ENCODE data around the gene PAPPA. TPM values are rescaled to one million over a fixed set of nuclear protein-coding genes. Genes with fewer than 3 reads are reported as not detected.

Gene PAPPA
- total and polyA plus RNA-seq, 7 experiments from 2014 or later: 0.07 to 0.64 (median 0.48) TPM; not detected in 4

- Histone ChIP-seq H3K4me3 (ENCODE audit: low read length) (no peak overlapping the region), H3K27me3 (ENCODE audit: control insufficient read depth in 2 of 2, insufficient read depth in 2 of 2, low read length in 2 of 2) (no peaks in the 10 kb centered on the region), H3K4me1 (ENCODE audit: control insufficient read depth in 2 of 2, insufficient read depth in 2 of 2, low read length in 2 of 2) (no peaks in the 10 kb centered on the region), H3K36me3 (ENCODE audit: control insufficient read depth in 2 of 3, insufficient read depth in 3 of 3, low read length in 3 of 3) (no peaks in the 10 kb centered on the region), H3K27ac (ENCODE audit: low read depth, low read length) (no peak overlapping the region), H3K9me3 (ENCODE audit: control insufficient read depth in 2 of 3, low read length in 3 of 3) (no peaks in the 10 kb centered on the region)
- Mint-ChIP-seq H3K9me3 (peaks cover 0 to 6% (median 0%) of the 10 kb centered on the region in 11 donors), H3K27ac (no peak overlapping the region), H3K27me3 (peaks cover 0 to 4% (median 0%) of the 10 kb centered on the region in 5 donors), H3K4me3 (no peak overlapping the region), H3K4me1 (no peaks in the 10 kb centered on the region), H3K36me3 (no peaks in the 10 kb centered on the region)
- intact Hi-C loops (cut with micrococcal nuclease): no loop called here
- ChIA-PET POLR2A (no interaction called here), CTCF (no interaction called here)
- DNase-seq (no peak), ATAC-seq (no peak)
These were observed 154.5 kb downstream of the PAPPA start for GRCh38 chr9:116308076-116308475.

- Mint-ChIP-seq H3K27ac (no peak overlapping the region), H3K36me3 (no peaks in the 10 kb centered on the region), H3K9me3 (peaks cover 0 to 6% (median 2%) of the 10 kb centered on the region in 11 donors), H3K4me1 (no peaks in the 10 kb centered on the region), H3K27me3 (peaks cover 0 to 4% (median 0%) of the 10 kb centered on the region in 5 donors), H3K4me3 (no peak overlapping the region)
- intact Hi-C loops (cut with micrococcal nuclease): no loop called here
- Histone ChIP-seq H3K4me1 (ENCODE audit: control insufficient read depth in 2 of 2, insufficient read depth in 2 of 2, low read length in 2 of 2) (no peaks in the 10 kb centered on the region), H3K27me3 (ENCODE audit: control insufficient read depth in 2 of 2, insufficient read depth in 2 of 2, low read length in 2 of 2) (no peaks in the 10 kb centered on the region), H3K9me3 (ENCODE audit: control insufficient read depth in 2 of 3, low read length in 3 of 3) (no peaks in the 10 kb centered on the region), H3K36me3 (ENCODE audit: control insufficient read depth in 2 of 3, insufficient read depth in 3 of 3, low read length in 3 of 3) (no peaks in the 10 kb centered on the region), H3K4me3 (ENCODE audit: low read length) (no peak overlapping the region), H3K27ac (ENCODE audit: low read depth, low read length) (no peak overlapping the region)
- CTCF ChIA-PET: no interaction called here
- POLR2A ChIA-PET: no interaction called here
- ATAC-seq (no peak), DNase-seq (no peak)
These were observed 156.5 kb downstream of the PAPPA start for GRCh38 chr9:116309900-116310611.

DNA sequence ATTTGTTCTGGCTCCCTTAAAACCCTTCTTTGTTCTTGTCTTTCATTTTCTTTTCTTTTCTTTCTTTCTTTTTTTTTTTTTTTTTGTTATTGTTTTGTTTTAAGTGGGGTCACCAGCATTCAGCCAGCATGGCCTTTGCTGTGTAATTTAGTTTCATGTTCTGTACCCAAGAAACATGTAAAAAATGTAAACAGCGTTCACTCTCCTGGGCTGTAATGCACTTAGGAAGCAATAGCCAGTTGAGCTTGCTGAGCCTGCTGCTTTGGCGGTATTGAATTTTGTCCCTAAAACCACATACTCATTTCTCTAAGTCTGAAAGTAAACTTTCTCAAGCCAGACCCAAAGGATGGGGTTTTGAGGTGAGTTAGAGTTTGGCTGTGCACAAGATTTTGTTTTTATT, 158.6 kb downstream of the PAPPA start:
- Histone ChIP-seq H3K4me3 (ENCODE audit: low read length) (no peak overlapping the region), H3K36me3 (ENCODE audit: control insufficient read depth in 2 of 3, insufficient read depth in 3 of 3, low read length in 3 of 3) (no peaks in the 10 kb centered on the region), H3K4me1 (ENCODE audit: control insufficient read depth in 2 of 2, insufficient read depth in 2 of 2, low read length in 2 of 2) (no peaks in the 10 kb centered on the region), H3K27ac (ENCODE audit: low read depth, low read length) (no peak overlapping the region), H3K27me3 (ENCODE audit: control insufficient read depth in 2 of 2, insufficient read depth in 2 of 2, low read length in 2 of 2) (no peaks in the 10 kb centered on the region), H3K9me3 (ENCODE audit: control insufficient read depth in 2 of 3, low read length in 3 of 3) (no peaks in the 10 kb centered on the region)
- peaks cover 0 to 4% (median 0%) of the 10 kb centered on the region in 5 donors for H3K27me3 Mint-ChIP-seq
- H3K4me1 Mint-ChIP-seq: no peaks in the 10 kb centered on the region
- H3K9me3 Mint-ChIP-seq: peaks cover 0 to 11% (median 4%) of the 10 kb centered on the region in 11 donors
- ATAC-seq (no peak), DNase-seq (no peak)
- ChIA-PET CTCF (no interaction called here), POLR2A (no interaction called here)
- intact Hi-C loops (cut with micrococcal nuclease): no loop called here
- H3K27ac Mint-ChIP-seq: no peak overlapping the region
- H3K36me3 Mint-ChIP-seq: no peaks in the 10 kb centered on the region
- no peak overlapping the region for H3K4me3 Mint-ChIP-seq

DNA sequence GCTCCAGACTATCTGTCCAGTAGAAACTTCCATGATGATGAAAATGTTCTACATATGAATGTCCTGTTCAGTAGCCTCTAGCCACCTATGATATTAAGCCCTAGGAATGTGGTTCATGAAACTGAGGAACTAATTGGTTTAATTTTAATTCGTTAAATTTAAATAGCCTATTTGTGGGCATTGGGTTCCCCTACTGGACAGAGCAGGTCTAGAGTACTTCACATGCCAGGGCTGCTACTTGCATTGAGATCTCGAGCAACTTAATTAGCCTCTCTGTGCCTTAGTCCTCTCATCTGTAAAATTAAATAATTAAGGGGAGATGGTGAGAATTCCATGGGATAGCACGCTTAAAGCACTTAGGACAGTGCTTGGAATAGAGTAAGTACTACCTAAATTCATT, 160.0 kb downstream of the PAPPA start:
- H3K4me3 Mint-ChIP-seq: no peak overlapping the region
- POLR2A ChIA-PET: no interaction called here

DNA sequence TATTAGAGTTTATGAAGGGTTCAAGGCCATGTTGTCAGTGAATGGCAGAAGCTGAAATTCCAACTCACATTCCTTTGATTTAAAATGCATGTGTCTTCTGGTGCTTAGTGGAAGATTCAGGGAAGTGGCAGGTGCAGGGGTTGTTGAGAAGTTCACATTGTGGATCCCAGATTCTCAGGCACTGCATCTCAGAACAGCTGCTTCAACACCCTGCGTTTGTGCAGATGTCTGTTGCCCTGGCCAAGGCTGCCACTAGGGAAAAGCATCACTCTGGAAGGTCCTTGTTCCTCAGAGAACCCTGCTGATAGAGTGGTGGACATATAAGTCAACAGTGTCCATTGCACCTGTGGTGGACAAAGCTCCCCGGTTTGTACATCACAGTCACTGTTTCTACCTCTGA, 162.7 kb downstream of the PAPPA start:
- Mint-ChIP-seq H3K4me1 (no peaks in the 10 kb centered on the region), H3K27me3 (peaks cover 0 to 13% (median 6%) of the 10 kb centered on the region in 5 donors), H3K27ac (no peak overlapping the region), H3K4me3 (no peak overlapping the region), H3K9me3 (peaks cover 0 to 10% (median 2%) of the 10 kb centered on the region in 11 donors), H3K36me3 (no peaks in the 10 kb centered on the region)
- Histone ChIP-seq H3K4me1 (ENCODE audit: control insufficient read depth in 2 of 2, insufficient read depth in 2 of 2, low read length in 2 of 2) (no peaks in the 10 kb centered on the region), H3K36me3 (ENCODE audit: control insufficient read depth in 2 of 3, insufficient read depth in 3 of 3, low read length in 3 of 3) (no peaks in the 10 kb centered on the region), H3K27ac (ENCODE audit: low read depth, low read length) (no peak overlapping the region), H3K9me3 (ENCODE audit: control insufficient read depth in 2 of 3, low read length in 3 of 3) (no peaks in the 10 kb centered on the region), H3K4me3 (ENCODE audit: low read length) (no peak overlapping the region), H3K27me3 (ENCODE audit: control insufficient read depth in 2 of 2, insufficient read depth in 2 of 2, low read length in 2 of 2) (no peaks in the 10 kb centered on the region)
- ChIA-PET POLR2A (no interaction called here), CTCF (no interaction called here)
- ATAC-seq: no peak
- intact Hi-C loops (cut with micrococcal nuclease): no loop called here
- no peak for DNase-seq

More for the DNA sequence above, 160.0 kb downstream of the PAPPA start:
- no peak overlapping the region for H3K27ac Mint-ChIP-seq
- Histone ChIP-seq H3K36me3 (ENCODE audit: control insufficient read depth in 2 of 3, insufficient read depth in 3 of 3, low read length in 3 of 3) (no peaks in the 10 kb centered on the region), H3K4me1 (ENCODE audit: control insufficient read depth in 2 of 2, insufficient read depth in 2 of 2, low read length in 2 of 2) (no peaks in the 10 kb centered on the region), H3K9me3 (ENCODE audit: control insufficient read depth in 2 of 3, low read length in 3 of 3) (no peaks in the 10 kb centered on the region), H3K27ac (ENCODE audit: low read depth, low read length) (no peak overlapping the region), H3K4me3 (ENCODE audit: low read length) (no peak overlapping the region), H3K27me3 (ENCODE audit: control insufficient read depth in 2 of 2, insufficient read depth in 2 of 2, low read length in 2 of 2) (no peaks in the 10 kb centered on the region)
- H3K36me3 Mint-ChIP-seq: no peaks in the 10 kb centered on the region
- peaks cover 0 to 6% (median 3%) of the 10 kb centered on the region in 5 donors for H3K27me3 Mint-ChIP-seq
- intact Hi-C loops (cut with micrococcal nuclease): no loop called here
- DNase-seq (no peak), ATAC-seq (no peak)
- no peaks in the 10 kb centered on the region for H3K4me1 Mint-ChIP-seq
- H3K9me3 Mint-ChIP-seq: peaks cover 0 to 11% (median 4%) of the 10 kb centered on the region in 11 donors
- CTCF ChIA-PET: no interaction called here

DNA sequence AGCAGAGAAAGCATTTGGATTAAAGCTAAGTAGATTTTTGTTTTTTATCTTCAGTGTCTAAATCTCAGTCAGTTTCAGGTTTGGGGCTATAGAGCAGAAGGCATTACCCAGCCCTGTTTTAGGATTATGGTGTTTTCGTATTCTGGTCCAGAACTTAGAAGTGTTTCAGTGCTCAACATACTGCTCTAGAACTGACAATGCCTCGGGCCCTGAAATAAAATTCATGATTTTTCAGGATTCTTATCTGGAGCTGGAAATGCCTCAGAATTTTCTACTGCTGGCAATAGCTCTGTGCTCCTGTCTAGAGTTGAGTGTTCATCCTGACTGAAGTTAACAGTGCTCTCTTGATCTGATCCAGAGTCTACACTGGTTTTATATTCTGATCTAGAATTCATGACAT, 163.9 kb downstream of the PAPPA start:
- no peak overlapping the region for H3K4me3 Mint-ChIP-seq
- ATAC-seq (no peak), DNase-seq (no peak)
- Histone ChIP-seq H3K4me3 (ENCODE audit: low read length) (no peak overlapping the region), H3K9me3 (ENCODE audit: control insufficient read depth in 2 of 3, low read length in 3 of 3) (no peaks in the 10 kb centered on the region), H3K4me1 (ENCODE audit: control insufficient read depth in 2 of 2, insufficient read depth in 2 of 2, low read length in 2 of 2) (no peaks in the 10 kb centered on the region), H3K27me3 (ENCODE audit: control insufficient read depth in 2 of 2, insufficient read depth in 2 of 2, low read length in 2 of 2) (no peaks in the 10 kb centered on the region), H3K27ac (ENCODE audit: low read depth, low read length) (no peak overlapping the region), H3K36me3 (ENCODE audit: control insufficient read depth in 2 of 3, insufficient read depth in 3 of 3, low read length in 3 of 3) (no peaks in the 10 kb centered on the region)
- POLR2A ChIA-PET: no interaction called here
- H3K4me1 Mint-ChIP-seq: no peaks in the 10 kb centered on the region
- CTCF ChIA-PET: no interaction called here
- H3K27me3 Mint-ChIP-seq: peaks cover 0 to 12% (median 6%) of the 10 kb centered on the region in 5 donors
- no peak overlapping the region for H3K27ac Mint-ChIP-seq
- H3K9me3 Mint-ChIP-seq: peaks cover 0 to 6% (median 2%) of the 10 kb centered on the region in 11 donors
- intact Hi-C loops (cut with micrococcal nuclease): no loop called here
- no peaks in the 10 kb centered on the region for H3K36me3 Mint-ChIP-seq
